Heart right ventricle (tissue), 16 donors: ENCODE results near the gene TOP3B. TPM values are rescaled to one million over a fixed set of nuclear protein-coding genes. Genes with fewer than 3 reads are reported as not detected.

ENCODE experiments used
- ATAC-seq, 8 donors: fragments of 200-7000 bp; cut with Tn5 transposase; one replicate each; pipeline ENCODE4 v1.9.1; 2020; ENCODE audit warnings: mild to moderate bottlenecking in 8 of 8, moderate library complexity in 8 of 8, moderate number of reproducible peaks in 1 of 8
- DNase-seq, 2 donors: peaks; one replicate each; pipeline ENCODE4 v3.0.0-alpha.2; 2020
- H3K27ac ChIP-seq, 10 donors: fragments of 200-600 bp; sonication (generic) in 2 of 10; one replicate each; pipeline versions ENCODE4 v1.5.0 to v1.8.0; 2020 to 2022; ENCODE audit warnings: mild to moderate bottlenecking in 3 of 10
- H3K27me3 ChIP-seq, 7 donors: fragments of 200-600 bp; one replicate each; pipeline ENCODE4 v1.8.0; 2021 to 2022; ENCODE audit warnings: mild to moderate bottlenecking in 2 of 7
- H3K36me3 ChIP-seq, 9 donors: fragments of 200-600 bp; sonication (generic) in 1 of 9; one replicate each; pipeline versions ENCODE4 v1.5.0 to v1.8.0; 2020 to 2022; ENCODE audit warnings: mild to moderate bottlenecking in 2 of 9
- H3K4me1 ChIP-seq, 9 donors: fragments of 200-600 bp; sonication (generic) in 1 of 9; one replicate each; pipeline versions ENCODE4 v1.5.0 to v1.8.0; 2020 to 2022; ENCODE audit warnings: mild to moderate bottlenecking in 4 of 9
- H3K4me3 ChIP-seq, 10 donors: fragments of 200-600 bp; sonication (generic) in 2 of 10; one replicate each; pipeline versions ENCODE4 v1.5.0 to v1.8.0; 2020 to 2022; ENCODE audit warnings: mild to moderate bottlenecking in 7 of 10, moderate library complexity in 2 of 10
- H3K9me3 ChIP-seq, 11 donors: fragments of 200-600 bp in 10 of 11; sonication (generic) in 2 of 11; one replicate each; pipeline versions ENCODE4 v1.5.0 to v1.8.0; 2013 to 2022; ENCODE audit warnings: mild to moderate bottlenecking in 2 of 11, control low read depth in 1 of 11, moderate library complexity in 1 of 11
- WGBS, 2 donors: extraction: QIAGEN DNeasy Blood & Tissue Kit; methylation state at CpG; one replicate each; pipeline ENCODE4 v1.1.7; 2013; ENCODE audit warnings: inconsistent platforms in 1 of 2; 5-methylcytosine and 5-hydroxymethylcytosine counted together
- intact Hi-C, 10 donors: fragments of 100-400 bp; cut with DNase I; formaldehyde crosslinking; loops; one replicate each; pipeline versions ENCODE4 v1.11.1 to v1.14.2; 2022
- polyA plus RNA-seq, 2 donors: library from polyadenylated mRNA; stranded (reverse); fragments of 200-250 nt; gene quantifications; one replicate each; pipeline ENCODE4 v1.2.3, GENCODE V29; 2013
- total RNA-seq, 10 donors: library from RNA; stranded (reverse); fragmentation: NEBNext Ultra II Directional in 3 of 10; extraction: Animal tissue kit (Norgen Biotek cat#: 25700) in 3 of 10; gene quantifications; one replicate each; pipeline versions ENCODE4 v1.2.1 to v1.2.4, GENCODE V29; 2021 to 2023
- TF ChIP-seq, protein P1 (sequence below), 9 donors: fragments of 200-600 bp; sonication (generic) in 2 of 9; IDR thresholded peaks; one replicate each; pipeline versions ENCODE4 v1.5.0 to v1.8.0; 2021 to 2022; ENCODE audit warnings: antibody characterized with exemption in 9 of 9, mild to moderate bottlenecking in 5 of 9, moderate library complexity in 1 of 9
- donor health status: Arrhythmogenic right ventricular cardiomyopathy.
- donor health status: ischemic (EF 13 %, LVEDD 7.1; RV severe dilation, severe dysfunction).
- donor health status: healthy with polysubstance abuse.
- donor health status: DM: no; HTN: yes; CAD: no.
- donor health status: DM: no; HTN: no; CAD: no.
- donor health status: ischemic (EF 25% LVEDD 6.9; RV normal size, moderate dysfunction).
- donor health status: ischemic (EF 25% LVEDD 5.7; RV mildly dilated, moderate dysfunction).
- donor health status: healthy.
- donor health status: DM: yes; HTN: yes; CAD: no.
- donor health status: Ischemic cardiomyopathy.
- donor health status: ischemic (EF 35%, LVEDD 5.7; RV mildly dilated, moderate dysfunction).
- donor health status: nonischemic (EF 11% LVEDD 7.7; RV severe dilation, severe dysfunction).
- donor health status: DM: yes; HTN: yes; CAD: no.
- donor health status: PGD.
- donor health status: ischemic (EF 29% LVEDD 5.4; RV normal size, mild dysfunction).
- donor health status: nonischemic (EF 23%, LVEDD 6.1; RV moderate dilation, normal function).

TOP3B gene
- total and polyA plus RNA-seq, 12 donors = 7.8 to 20.0 (median 10.8) TPM

DNA sequence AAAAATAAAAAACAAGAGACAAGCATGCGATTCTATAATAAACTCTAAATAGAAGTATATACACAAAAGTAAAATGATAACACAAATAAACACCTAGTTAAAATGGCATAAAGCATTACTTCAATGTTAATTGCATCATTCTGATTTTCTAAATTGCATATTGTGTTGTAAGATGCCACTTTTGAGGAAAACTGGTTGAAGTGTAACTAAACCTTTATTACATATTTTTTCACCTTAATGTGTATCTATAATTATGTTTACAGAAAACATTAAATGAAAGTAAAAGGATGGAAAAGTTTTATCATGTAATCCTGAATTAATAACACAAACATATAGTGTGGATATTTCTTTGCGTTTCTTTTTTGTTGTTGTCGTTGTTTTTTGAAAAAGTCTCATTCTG, 45.4 kb upstream of the TOP3B start:
- H3K4me1 ChIP-seq = peaks cover 0 to 14% (median 0%) of the 10 kb centered on the region in 9 donors
- TF ChIP-seq, protein P1, sequence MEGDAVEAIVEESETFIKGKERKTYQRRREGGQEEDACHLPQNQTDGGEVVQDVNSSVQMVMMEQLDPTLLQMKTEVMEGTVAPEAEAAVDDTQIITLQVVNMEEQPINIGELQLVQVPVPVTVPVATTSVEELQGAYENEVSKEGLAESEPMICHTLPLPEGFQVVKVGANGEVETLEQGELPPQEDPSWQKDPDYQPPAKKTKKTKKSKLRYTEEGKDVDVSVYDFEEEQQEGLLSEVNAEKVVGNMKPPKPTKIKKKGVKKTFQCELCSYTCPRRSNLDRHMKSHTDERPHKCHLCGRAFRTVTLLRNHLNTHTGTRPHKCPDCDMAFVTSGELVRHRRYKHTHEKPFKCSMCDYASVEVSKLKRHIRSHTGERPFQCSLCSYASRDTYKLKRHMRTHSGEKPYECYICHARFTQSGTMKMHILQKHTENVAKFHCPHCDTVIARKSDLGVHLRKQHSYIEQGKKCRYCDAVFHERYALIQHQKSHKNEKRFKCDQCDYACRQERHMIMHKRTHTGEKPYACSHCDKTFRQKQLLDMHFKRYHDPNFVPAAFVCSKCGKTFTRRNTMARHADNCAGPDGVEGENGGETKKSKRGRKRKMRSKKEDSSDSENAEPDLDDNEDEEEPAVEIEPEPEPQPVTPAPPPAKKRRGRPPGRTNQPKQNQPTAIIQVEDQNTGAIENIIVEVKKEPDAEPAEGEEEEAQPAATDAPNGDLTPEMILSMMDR (IDR thresholded peaks at IDR 0.05) = no peak
- H3K4me3 ChIP-seq = no peak overlapping the region
- H3K27me3 ChIP-seq = no peaks in the 10 kb centered on the region
- no peak for DNase-seq
- intact Hi-C loops = no loop called here
- H3K36me3 ChIP-seq = no peaks in the 10 kb centered on the region
- WGBS, 2 donors = 96 to 97% methylated on average over 3 of the region's 3 CpGs
- no peak overlapping the region for H3K27ac ChIP-seq
- H3K9me3 ChIP-seq = no peaks in the 10 kb centered on the region
- no peak for ATAC-seq

DNA sequence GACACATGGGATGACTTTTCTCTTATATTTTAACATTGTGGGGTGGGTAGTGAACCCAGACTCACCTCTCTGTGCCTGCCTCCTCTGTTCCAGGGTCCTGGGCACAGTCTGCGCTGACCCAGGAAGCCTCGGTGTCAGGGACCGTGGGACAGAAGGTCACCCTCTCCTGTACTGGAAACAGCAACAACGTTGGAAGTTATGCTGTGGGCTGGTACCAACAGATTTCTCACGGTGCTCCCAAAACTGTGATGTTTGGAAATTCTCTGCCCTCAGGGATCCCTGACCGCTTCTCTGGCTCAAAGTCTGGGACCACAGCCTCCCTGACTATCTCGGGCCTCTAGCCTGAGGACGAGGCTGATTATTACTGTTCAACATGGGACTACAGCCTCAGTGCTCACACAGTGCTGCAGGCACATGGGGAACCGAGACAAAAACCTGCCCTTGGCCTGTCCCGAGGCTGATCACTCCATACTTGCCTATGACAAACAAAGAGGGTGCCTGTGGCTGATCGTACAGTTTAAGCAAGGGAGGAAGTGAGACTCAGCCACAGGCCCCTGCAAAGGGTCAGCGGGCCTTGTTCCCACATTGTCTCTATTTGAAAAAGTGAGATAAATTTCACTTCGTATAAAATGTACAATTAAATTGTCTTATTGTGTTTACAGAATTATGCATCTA, 43.7 kb upstream of the TOP3B start:
- H3K4me3 ChIP-seq = no peak overlapping the region
- no peak for DNase-seq
- intact Hi-C loops = no loop called here
- no peak overlapping the region for H3K27ac ChIP-seq
- ATAC-seq = no peak
- H3K27me3 ChIP-seq = no peaks in the 10 kb centered on the region
- no peaks in the 10 kb centered on the region for H3K36me3 ChIP-seq
- H3K9me3 ChIP-seq = no peaks in the 10 kb centered on the region
- TF ChIP-seq, protein P1 (IDR thresholded peaks at IDR 0.05) = no peak
- H3K4me1 ChIP-seq = peaks cover 0 to 22% (median 0%) of the 10 kb centered on the region in 9 donors
- WGBS, 2 donors = 79 to 86% methylated on average over 13 of the region's 13 CpGs

DNA sequence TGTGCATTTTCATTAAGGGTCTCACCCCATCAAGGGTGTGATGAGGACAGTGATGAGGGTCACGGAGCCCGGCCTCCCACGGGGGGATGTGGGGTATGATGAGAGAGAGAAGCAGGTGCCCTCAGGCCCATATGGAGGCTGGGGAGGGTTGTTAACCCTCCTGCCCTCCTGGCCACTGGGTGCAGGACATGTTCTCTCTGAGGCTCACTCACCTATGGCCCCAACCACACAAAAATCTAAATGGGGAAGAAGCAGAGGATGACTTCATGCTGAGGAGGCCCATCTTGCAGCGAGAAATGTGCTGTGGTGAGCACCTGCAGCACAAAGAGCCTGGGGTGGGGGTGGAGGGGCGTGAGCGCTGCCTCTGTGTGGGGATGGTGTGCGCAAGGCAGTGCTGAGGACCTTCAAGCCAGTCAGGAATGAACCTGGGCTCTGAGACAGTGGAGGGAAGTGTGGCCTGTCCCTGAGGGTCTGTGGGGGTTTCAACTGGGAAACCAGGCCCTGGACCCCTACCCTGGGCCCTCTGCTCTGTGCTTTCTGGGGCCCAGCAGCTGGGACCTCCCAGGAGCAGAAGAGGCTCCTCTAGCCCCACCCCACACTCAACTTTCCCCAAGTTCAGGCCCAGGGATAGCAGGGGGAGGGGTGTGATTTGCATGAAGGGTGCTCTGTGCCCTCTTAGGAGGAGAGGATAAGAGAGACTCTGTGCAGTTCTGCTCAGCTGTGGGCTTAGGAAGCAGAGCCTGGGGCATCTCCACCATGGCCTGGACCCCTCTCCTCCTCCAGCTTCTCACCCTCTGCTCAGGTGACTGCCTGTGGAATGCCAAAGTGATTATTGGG, 43.0 kb upstream of the TOP3B start:
- intact Hi-C loops = no loop called here
- ATAC-seq = no peak
- TF ChIP-seq, protein P1 (IDR thresholded peaks at IDR 0.05) = no peak

DNA sequence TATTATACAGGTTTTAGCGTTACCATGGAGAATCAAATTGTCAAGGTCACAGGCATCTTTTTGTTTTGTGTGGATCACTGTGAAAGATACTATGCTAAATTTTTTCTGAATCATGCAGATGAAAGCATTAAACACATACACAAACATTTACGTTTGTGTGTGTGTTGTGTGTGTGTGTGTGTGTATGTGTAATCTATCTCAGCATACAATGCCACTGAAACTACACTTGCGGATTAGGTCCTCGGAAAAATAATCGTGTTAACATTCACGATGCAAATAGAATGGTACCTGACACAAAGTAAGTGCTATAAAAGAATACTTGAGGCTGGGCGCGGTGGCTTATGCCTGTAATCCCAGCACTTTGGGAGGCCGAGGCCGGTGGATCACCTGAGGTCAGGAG, 41.9 kb upstream of the TOP3B start:
- DNase-seq (no peak), ATAC-seq (no peak)
- TF ChIP-seq, protein P1 (IDR thresholded peaks at IDR 0.05) = no peak
- peaks cover 0 to 13% (median 0%) of the 10 kb centered on the region in 9 donors for H3K4me1 ChIP-seq
- H3K9me3 ChIP-seq = no peaks in the 10 kb centered on the region
- peaks cover 0 to 5% (median 0%) of the 10 kb centered on the region in 7 donors for H3K27me3 ChIP-seq
- H3K4me3 ChIP-seq = no peak overlapping the region
- intact Hi-C loops = no loop called here
- no peak overlapping the region for H3K27ac ChIP-seq
- H3K36me3 ChIP-seq = no peaks in the 10 kb centered on the region
- 95 to 98% methylated on average over 10 of the region's 10 CpGs for WGBS, 2 donors

More for the DNA sequence above, 43.0 kb upstream of the TOP3B start:
- no peaks in the 10 kb centered on the region for H3K36me3 ChIP-seq
- H3K9me3 ChIP-seq = no peaks in the 10 kb centered on the region
- peaks cover 0 to 15% (median 0%) of the 10 kb centered on the region in 9 donors for H3K4me1 ChIP-seq
- H3K27ac ChIP-seq = no peak overlapping the region
- no peak for DNase-seq
- H3K4me3 ChIP-seq = no peak overlapping the region
- whole genome bisulfite sequencing, 2 donors = 90 to 93% methylated on average over 7 of the region's 7 CpGs
- no peaks in the 10 kb centered on the region for H3K27me3 ChIP-seq
